ENCODE measurements around the gene CHMP5.

DNA sequence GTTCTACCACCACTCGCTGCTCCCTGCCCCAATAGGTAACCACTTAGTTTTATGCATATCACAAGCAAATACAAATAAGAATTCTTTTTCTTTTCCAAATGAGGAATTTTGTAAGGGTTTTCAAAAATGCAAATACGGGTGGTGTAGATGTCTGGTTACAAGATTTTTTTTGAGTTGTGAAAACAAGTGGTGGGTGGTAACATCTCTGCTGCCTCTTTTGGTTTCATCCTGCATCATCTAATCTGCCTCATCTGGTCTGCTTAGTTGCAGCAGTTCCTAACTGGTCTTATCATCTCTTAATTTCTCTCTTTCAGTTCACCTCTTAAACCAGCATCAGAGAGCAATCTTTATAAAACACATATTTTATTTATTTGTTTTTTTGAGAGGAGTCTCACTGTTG, 30.7 kb downstream of the CHMP5 start:
- TF ChIP-seq, protein P1, sequence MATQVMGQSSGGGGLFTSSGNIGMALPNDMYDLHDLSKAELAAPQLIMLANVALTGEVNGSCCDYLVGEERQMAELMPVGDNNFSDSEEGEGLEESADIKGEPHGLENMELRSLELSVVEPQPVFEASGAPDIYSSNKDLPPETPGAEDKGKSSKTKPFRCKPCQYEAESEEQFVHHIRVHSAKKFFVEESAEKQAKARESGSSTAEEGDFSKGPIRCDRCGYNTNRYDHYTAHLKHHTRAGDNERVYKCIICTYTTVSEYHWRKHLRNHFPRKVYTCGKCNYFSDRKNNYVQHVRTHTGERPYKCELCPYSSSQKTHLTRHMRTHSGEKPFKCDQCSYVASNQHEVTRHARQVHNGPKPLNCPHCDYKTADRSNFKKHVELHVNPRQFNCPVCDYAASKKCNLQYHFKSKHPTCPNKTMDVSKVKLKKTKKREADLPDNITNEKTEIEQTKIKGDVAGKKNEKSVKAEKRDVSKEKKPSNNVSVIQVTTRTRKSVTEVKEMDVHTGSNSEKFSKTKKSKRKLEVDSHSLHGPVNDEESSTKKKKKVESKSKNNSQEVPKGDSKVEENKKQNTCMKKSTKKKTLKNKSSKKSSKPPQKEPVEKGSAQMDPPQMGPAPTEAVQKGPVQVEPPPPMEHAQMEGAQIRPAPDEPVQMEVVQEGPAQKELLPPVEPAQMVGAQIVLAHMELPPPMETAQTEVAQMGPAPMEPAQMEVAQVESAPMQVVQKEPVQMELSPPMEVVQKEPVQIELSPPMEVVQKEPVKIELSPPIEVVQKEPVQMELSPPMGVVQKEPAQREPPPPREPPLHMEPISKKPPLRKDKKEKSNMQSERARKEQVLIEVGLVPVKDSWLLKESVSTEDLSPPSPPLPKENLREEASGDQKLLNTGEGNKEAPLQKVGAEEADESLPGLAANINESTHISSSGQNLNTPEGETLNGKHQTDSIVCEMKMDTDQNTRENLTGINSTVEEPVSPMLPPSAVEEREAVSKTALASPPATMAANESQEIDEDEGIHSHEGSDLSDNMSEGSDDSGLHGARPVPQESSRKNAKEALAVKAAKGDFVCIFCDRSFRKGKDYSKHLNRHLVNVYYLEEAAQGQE (IDR thresholded peaks at IDR 0.05; ENCODE audit: borderline replicate concordance) = no peak
- TF ChIP-seq, protein P2, sequence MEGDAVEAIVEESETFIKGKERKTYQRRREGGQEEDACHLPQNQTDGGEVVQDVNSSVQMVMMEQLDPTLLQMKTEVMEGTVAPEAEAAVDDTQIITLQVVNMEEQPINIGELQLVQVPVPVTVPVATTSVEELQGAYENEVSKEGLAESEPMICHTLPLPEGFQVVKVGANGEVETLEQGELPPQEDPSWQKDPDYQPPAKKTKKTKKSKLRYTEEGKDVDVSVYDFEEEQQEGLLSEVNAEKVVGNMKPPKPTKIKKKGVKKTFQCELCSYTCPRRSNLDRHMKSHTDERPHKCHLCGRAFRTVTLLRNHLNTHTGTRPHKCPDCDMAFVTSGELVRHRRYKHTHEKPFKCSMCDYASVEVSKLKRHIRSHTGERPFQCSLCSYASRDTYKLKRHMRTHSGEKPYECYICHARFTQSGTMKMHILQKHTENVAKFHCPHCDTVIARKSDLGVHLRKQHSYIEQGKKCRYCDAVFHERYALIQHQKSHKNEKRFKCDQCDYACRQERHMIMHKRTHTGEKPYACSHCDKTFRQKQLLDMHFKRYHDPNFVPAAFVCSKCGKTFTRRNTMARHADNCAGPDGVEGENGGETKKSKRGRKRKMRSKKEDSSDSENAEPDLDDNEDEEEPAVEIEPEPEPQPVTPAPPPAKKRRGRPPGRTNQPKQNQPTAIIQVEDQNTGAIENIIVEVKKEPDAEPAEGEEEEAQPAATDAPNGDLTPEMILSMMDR (IDR thresholded peaks at IDR 0.05; ENCODE audit: poor library complexity, severe bottlenecking) = no peak
- no peak for TF ChIP-seq MXI1 (conservative IDR thresholded peaks at IDR 0.05; ENCODE audit: poor library complexity, severe bottlenecking)
- no peak for TF ChIP-seq SMC3 (conservative IDR thresholded peaks at IDR 0.05; ENCODE audit: poor library complexity)
- no peak for TF ChIP-seq EZH2 (IDR thresholded peaks at IDR 0.05; ENCODE audit: borderline replicate concordance, insufficient read depth, low read length, poor library complexity, severe bottlenecking)
